ENCODE results near the gene REX1BD.
"Not testable (repeated sequence)": the region's sequence is repeated elsewhere in the genome, so short reads cannot be mapped to it uniquely, and the experiment has no call there.

Gene REX1BD

GRCh38 chr19:18588611-18589379 is at the start of gene REX1BD:
REX1BD (plus strand) TSS chr19:18588798; CDS start chr19:18588802, 4 bp downstream.
- peak in 55 of 56 donors; percentile 29 to 89 (median 76) for DNase-seq

- no peak for DNase-seq
These were observed 49.2 kb upstream of the REX1BD start for GRCh38 chr19:18539372-18539771.

- DNase-seq = not testable (repeated sequence)
These were observed 48.4 kb upstream of the REX1BD start for GRCh38 chr19:18540200-18540599.

GRCh38 chr19:18541258-18541991 is 47.2 kb upstream of the REX1BD start:
- DNase-seq = peak in 10 of 56 donors; percentile 0 to 28 (median 12)

- DNase-seq = peak in 1 of 56 donors; percentile 50
These were observed 46.3 kb upstream of the REX1BD start for GRCh38 chr19:18541992-18542940.

- DNase-seq = peak; percentile 48 to 94 (median 87)
These were observed 45.4 kb upstream of the REX1BD start, which contains the start of gene FKBP8 for GRCh38 chr19:18542941-18543813. FKBP8 (minus strand) TSS chr19:18543573; CDS start chr19:18541970, 1,603 bp downstream.

- peak in 27 of 56 donors; percentile 11 to 60 (median 32) for DNase-seq
These were observed 44.7 kb upstream of the REX1BD start for GRCh38 chr19:18543814-18544475.

- no peak for DNase-seq
These were observed 37.0 kb upstream of the REX1BD start for GRCh38 chr19:18551631-18552030.

- DNase-seq = peak; percentile 37 to 99 (median 93)
These were observed 31.0 kb upstream of the REX1BD start, which contains the start of gene KXD1 for GRCh38 chr19:18557411-18558201. KXD1 (plus strand) TSS chr19:18557870; CDS start chr19:18562057, 4,187 bp downstream.

- peak in 2 of 56 donors; percentile 13 to 46 for DNase-seq
These were observed 30.4 kb upstream of the REX1BD start for GRCh38 chr19:18558202-18558555.

GRCh38 chr19:18558604-18559003 is 30.0 kb upstream of the REX1BD start:
- DNase-seq = no peak

GRCh38 chr19:18559685-18560084 is 28.9 kb upstream of the REX1BD start:
- no peak for DNase-seq

- DNase-seq = no peak
These were observed 26.5 kb upstream of the REX1BD start for GRCh38 chr19:18562086-18562485.

- DNase-seq = no peak
These were observed 21.6 kb upstream of the REX1BD start for GRCh38 chr19:18566953-18567352.

- DNase-seq = no peak
These were observed 20.2 kb upstream of the REX1BD start for GRCh38 chr19:18568367-18568766.

GRCh38 chr19:18571564-18572344 is 16.8 kb upstream of the REX1BD start, which contains the start of gene UBA52:
UBA52 (plus strand) TSS chr19:18571857; CDS start chr19:18573301, 1,444 bp downstream.
- DNase-seq = peak; percentile 82 to 98 (median 94)

GRCh38 chr19:18574691-18575291 is 13.8 kb upstream of the REX1BD start:
- no peak for DNase-seq

Data from nucleus accumbens (tissue), 56 donors.